Caco-2 (cell line): ENCODE data around the gene ISLR. TPM values are rescaled to one million over a fixed set of nuclear protein-coding genes. Genes with fewer than 3 reads are reported as not detected.

Source experiments
- BruUV-seq: library from RNA; stranded (reverse); fragments of 400-500 nt; replicated peaks from 2 replicates; lab custom pipeline; 2021; lab: Mats Ljungman, UMichigan
- CTCF ChIA-PET: fragments of 300-600 bp; sonication (Branson Sonifier 250); formaldehyde crosslinking; loops from one replicate; lab custom pipeline; 2022; ENCODE audit warnings: antibody characterized with exemption; lab: Charles Lee
- POLR2A ChIA-PET: fragments of 300-600 bp; sonication (Branson Sonifier 250); formaldehyde crosslinking; loops from one replicate; lab custom pipeline; 2022; ENCODE audit warnings: antibody characterized with exemption; lab: Charles Lee
- DNase-seq, 2 experiments: peaks; one replicate each; pipeline versions ENCODE4 v3.0.0 to v3.0.0-alpha.2; 2020 to 2022
- H3K27me3 ChIP-seq: replicated peaks from 2 replicates; pipeline ENCODE4 v1.6.0; 2011; ENCODE audit warnings: low read length; ENCODE audit not compliant: control insufficient read depth, insufficient read depth
- H3K36me3 ChIP-seq: 2 replicates; pipeline ENCODE4 v1.5.1; 2011; ENCODE audit warnings: low read length; ENCODE audit not compliant: control insufficient read depth, insufficient read depth
- H3K4me1 ChIP-seq: fragments of 250-450 bp; sonication (Bioruptor Pico); 2 replicates; pipeline ENCODE4 v1.5.1; 2020; ENCODE audit warnings: mild to moderate bottlenecking
- H3K4me3 ChIP-seq: 2 replicates; pipeline ENCODE4 v1.5.1; 2011; ENCODE audit warnings: low read depth, mild to moderate bottlenecking, control low read depth, low read length
- H3K9me3 ChIP-seq: fragments of 250-450 bp; sonication (Bioruptor Pico); 2 replicates; pipeline ENCODE4 v1.5.1; 2020; ENCODE audit warnings: mild to moderate bottlenecking, moderate library complexity
- H3K27ac Mint-ChIP-seq: one replicate; pipeline ENCODE4 v1.8.0; 2022; ENCODE audit warnings: mixed read lengths; ENCODE audit not compliant: unreplicated experiment
- H3K27me3 Mint-ChIP-seq: one replicate; pipeline ENCODE4 v1.8.0; 2022; ENCODE audit warnings: mixed read lengths; ENCODE audit not compliant: insufficient read depth, unreplicated experiment
- H3K36me3 Mint-ChIP-seq: one replicate; pipeline ENCODE4 v1.8.0; 2022; ENCODE audit warnings: mild to moderate bottlenecking, mixed read lengths; ENCODE audit not compliant: insufficient read depth, unreplicated experiment
- H3K4me1 Mint-ChIP-seq: one replicate; pipeline ENCODE4 v1.8.0; 2022; ENCODE audit warnings: low read depth, mixed read lengths; ENCODE audit not compliant: unreplicated experiment
- H3K4me3 Mint-ChIP-seq: one replicate; pipeline ENCODE4 v1.8.0; 2022; ENCODE audit warnings: mild to moderate bottlenecking, moderate library complexity, mixed read lengths; ENCODE audit not compliant: unreplicated experiment
- H3K9me3 Mint-ChIP-seq: one replicate; pipeline ENCODE4 v1.8.0; 2022; ENCODE audit warnings: mixed read lengths; ENCODE audit not compliant: unreplicated experiment
- CTCF ChIP-seq, 2 experiments: fragments of 200-600 bp in 1 of 2; IDR thresholded peaks; 1 replicate in 1 of 2; 2 replicates in 1 of 2; pipeline versions ENCODE4 v1.5.1 to v1.8.0; 2011 to 2022; ENCODE audit warnings: antibody characterized with exemption in 1 of 2, control low read depth in 1 of 2, inconsistent platforms in 1 of 2, low read depth in 1 of 2, low read length in 1 of 2, mild to moderate bottlenecking in 1 of 2, moderate library complexity in 1 of 2; ENCODE audit not compliant: insufficient read depth in 1 of 2, severe bottlenecking in 1 of 2, unreplicated experiment in 1 of 2
- intact Hi-C: fragments of 100-400 bp; cut with micrococcal nuclease; formaldehyde crosslinking; loops from one replicate; pipeline ENCODE4 v1.10.0; 2022; ENCODE audit not compliant: unreplicated experiment
- total RNA-seq: library from RNA; stranded (reverse); gene quantifications from 2 replicates; pipeline ENCODE4 v1.2.3, GENCODE V29; 2022

Gene ISLR
- total RNA-seq, 1 experiment from 2014 or later, result not detected

- Mint-ChIP-seq H3K27ac (no peak overlapping the region), H3K4me3 (no peak overlapping the region), H3K36me3 (no peaks in the 10 kb centered on the region), H3K9me3 (no peaks in the 10 kb centered on the region), H3K27me3 (peaks cover 29% of the 10 kb centered on the region), H3K4me1 (no peaks in the 10 kb centered on the region)
- BruUV-seq, result no TSS peak
- Histone ChIP-seq H3K4me1 (no peaks in the 10 kb centered on the region), H3K9me3 (no peaks in the 10 kb centered on the region), H3K4me3 (no peak overlapping the region), H3K27me3 (no peaks in the 10 kb centered on the region), H3K36me3 (no peaks in the 10 kb centered on the region)
- CTCF ChIA-PET, result interaction anchor here (0.6 to 0.8 kb wide), 2 partner anchors 12 to 199 kb away, joined by 3 read pairs; no protein-coding TSS in a partner anchor
- no peak for TF ChIP-seq CTCF (IDR thresholded peaks at IDR 0.05; ENCODE audit: insufficient read depth in 1 of 2, low read depth in 1 of 2, low read length in 1 of 2, severe bottlenecking in 1 of 2, unreplicated experiment in 1 of 2)
- intact Hi-C loops, result no loop called here
- POLR2A ChIA-PET, result no interaction called here
- DNase-seq, result no peak
Observed at GRCh38 chr15:74156678-74157411, 16.7 kb upstream of the ISLR start.

- no peaks in the 10 kb centered on the region for H3K4me1 Mint-ChIP-seq
- H3K4me3 Mint-ChIP-seq, result no peak overlapping the region
- H3K4me3 ChIP-seq, result no peak overlapping the region
- no peaks in the 10 kb centered on the region for H3K9me3 Mint-ChIP-seq
- intact Hi-C loops, result no loop called here
- peaks cover 27% of the 10 kb centered on the region for H3K27me3 Mint-ChIP-seq
- no peaks in the 10 kb centered on the region for H3K4me1 ChIP-seq
- no peak for DNase-seq
- no peak for TF ChIP-seq CTCF (IDR thresholded peaks at IDR 0.05; ENCODE audit: insufficient read depth in 1 of 2, low read depth in 1 of 2, low read length in 1 of 2, severe bottlenecking in 1 of 2, unreplicated experiment in 1 of 2)
- ChIA-PET POLR2A (no interaction called here), CTCF (interaction anchor here (0.8 kb wide), 1 partner anchor 14 kb away, joined by 3 read pairs; no protein-coding TSS in a partner anchor)
- no peaks in the 10 kb centered on the region for H3K36me3 ChIP-seq
- no peak overlapping the region for H3K27ac Mint-ChIP-seq
- BruUV-seq, result no TSS peak
- no peaks in the 10 kb centered on the region for H3K36me3 Mint-ChIP-seq
- no peaks in the 10 kb centered on the region for H3K9me3 ChIP-seq
- H3K27me3 ChIP-seq, result no peaks in the 10 kb centered on the region
Observed at GRCh38 chr15:74157868-74158827, 15.4 kb upstream of the ISLR start.

GRCh38 chr15:74158855-74159650 lies 14.5 kb upstream of the ISLR start:
- Mint-ChIP-seq H3K9me3 (no peaks in the 10 kb centered on the region), H3K4me3 (no peak overlapping the region), H3K36me3 (no peaks in the 10 kb centered on the region), H3K27ac (no peak overlapping the region), H3K27me3 (peaks cover 22% of the 10 kb centered on the region), H3K4me1 (no peaks in the 10 kb centered on the region)
- no peaks in the 10 kb centered on the region for H3K4me1 ChIP-seq
- H3K27me3 ChIP-seq, result no peaks in the 10 kb centered on the region
- intact Hi-C loops, result no loop called here
- POLR2A ChIA-PET, result no interaction called here
- no peaks in the 10 kb centered on the region for H3K9me3 ChIP-seq
- CTCF ChIA-PET, result no interaction called here
- no peak for TF ChIP-seq CTCF (IDR thresholded peaks at IDR 0.05; ENCODE audit: insufficient read depth in 1 of 2, low read depth in 1 of 2, low read length in 1 of 2, severe bottlenecking in 1 of 2, unreplicated experiment in 1 of 2)
- H3K4me3 ChIP-seq, result no peak overlapping the region
- no peaks in the 10 kb centered on the region for H3K36me3 ChIP-seq
- BruUV-seq, result no TSS peak
- DNase-seq, result no peak
